ENCODE results near the gene MX1. TPM values are rescaled to one million over a fixed set of nuclear protein-coding genes. Genes with fewer than 3 reads are reported as not detected.

MX1 gene
- total RNA-seq, 1 experiment from 2014 or later: 1.2 TPM

DNA sequence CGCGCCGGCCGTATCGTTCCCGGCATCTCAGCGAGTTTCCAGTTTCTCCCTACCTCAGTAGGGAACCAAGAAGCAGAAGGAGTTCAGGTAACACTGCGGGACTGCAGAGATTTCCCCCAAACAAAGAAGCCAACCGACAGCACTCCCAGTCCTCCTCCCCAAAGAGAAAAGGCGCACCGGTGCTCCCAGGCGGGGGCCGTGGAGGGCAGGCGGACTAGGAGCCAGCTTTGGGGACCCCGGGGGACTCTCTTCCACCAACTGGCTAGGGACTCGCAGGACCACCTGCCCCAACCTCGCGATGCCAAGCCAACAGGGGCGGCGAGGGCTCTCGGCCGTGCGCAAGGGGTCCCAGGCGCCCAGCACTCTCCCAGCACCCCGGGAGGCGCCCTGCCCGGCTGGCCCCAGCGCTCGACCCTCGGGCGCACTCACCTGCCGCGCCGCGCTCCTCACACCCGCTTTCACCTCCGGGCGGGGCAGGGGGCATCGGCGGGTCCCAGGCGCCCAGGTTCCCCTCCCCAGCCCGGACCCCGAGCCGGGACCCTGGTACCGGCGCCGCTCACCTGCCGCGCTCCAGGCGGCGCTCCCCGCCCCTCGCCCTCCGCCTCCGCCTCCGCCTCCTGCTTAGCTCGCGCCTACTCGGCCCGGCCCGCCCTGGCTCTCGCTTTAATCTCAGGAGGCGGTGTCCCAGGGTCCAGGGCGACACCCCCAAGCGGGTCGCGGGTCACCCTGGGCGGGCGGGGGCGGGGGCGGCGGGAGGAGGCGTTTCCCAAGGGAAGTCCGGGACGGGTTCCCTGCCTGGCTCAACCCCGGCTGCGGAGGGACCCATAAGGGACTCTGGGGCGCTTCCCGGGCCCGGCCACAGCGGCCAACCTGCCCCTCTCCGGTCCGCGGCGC lies 81.7 kb downstream of the MX1 start, which contains the start of gene TMPRSS2:
TMPRSS2 (minus strand) TSS at position 638 of the 894 bp plus-strand sequence. CDS start 10,025 bp downstream, outside the sequence.
- H3K9me3 ChIP-seq (ENCODE audit: low read depth, low read length, poor library complexity, severe bottlenecking): no peaks in the 10 kb centered on the region
- BruUV-seq (replicated peaks): no TSS peak
- H3K4me1 ChIP-seq (ENCODE audit: insufficient read depth, low read length, poor library complexity, severe bottlenecking): no peaks in the 10 kb centered on the region
- no peaks in the 10 kb centered on the region for H3K36me3 ChIP-seq (ENCODE audit: insufficient read depth, low read length, poor library complexity, severe bottlenecking)
- ChIA-PET CTCF (interaction anchor here (0.6 kb wide), 2 partner anchors 200 to 497 kb away, joined by 3 to 6 read pairs; no protein-coding TSS in a partner anchor), POLR2A (ENCODE audit: low non-redundant PET) (no interaction called here)
- intact Hi-C loops (cut with micrococcal nuclease; ENCODE audit: unreplicated experiment): no loop called here
- TF ChIP-seq EZH2 (IDR thresholded peaks at IDR 0.05; ENCODE audit: borderline replicate concordance, low read depth, low read length, poor library complexity, severe bottlenecking): peak; percentile 53
- TF ChIP-seq CTCF (conservative IDR thresholded peaks at IDR 0.05; ENCODE audit: low read depth, low read length): no peak
- no peak for DNase-seq (ENCODE audit: low spot score)
- no peak within 1 kb of the TSS for H3K27ac ChIP-seq (ENCODE audit: low read depth, low read length, poor library complexity, severe bottlenecking)
- no peak within 1 kb of the TSS for H3K4me3 ChIP-seq (ENCODE audit: low read depth, low read length, poor library complexity, severe bottlenecking)
- peaks cover 51% of the 10 kb centered on the region for H3K27me3 ChIP-seq (replicated peaks; ENCODE audit: insufficient read depth, low read depth, low read length, poor library complexity)

GRCh38 chr21:41508415-41509144 lies 82.5 kb downstream of the MX1 start:
- no TSS peak for BruUV-seq (replicated peaks)
- TF ChIP-seq CTCF (conservative IDR thresholded peaks at IDR 0.05; ENCODE audit: low read depth, low read length): no peak
- no peak for TF ChIP-seq EZH2 (IDR thresholded peaks at IDR 0.05; ENCODE audit: borderline replicate concordance, low read depth, low read length, poor library complexity, severe bottlenecking)
- Histone ChIP-seq H3K4me1 (ENCODE audit: insufficient read depth, low read length, poor library complexity, severe bottlenecking) (no peaks in the 10 kb centered on the region), H3K4me3 (ENCODE audit: low read depth, low read length, poor library complexity, severe bottlenecking) (no peak overlapping the region), H3K27ac (ENCODE audit: low read depth, low read length, poor library complexity, severe bottlenecking) (no peak overlapping the region), H3K9me3 (ENCODE audit: low read depth, low read length, poor library complexity, severe bottlenecking) (no peaks in the 10 kb centered on the region), H3K27me3 (replicated peaks; ENCODE audit: insufficient read depth, low read depth, low read length, poor library complexity) (peaks cover 51% of the 10 kb centered on the region), H3K36me3 (ENCODE audit: insufficient read depth, low read length, poor library complexity, severe bottlenecking) (no peaks in the 10 kb centered on the region)
- POLR2A ChIA-PET (ENCODE audit: low non-redundant PET): no interaction called here
- no peak for DNase-seq (ENCODE audit: low spot score)
- intact Hi-C loops (cut with micrococcal nuclease; ENCODE audit: unreplicated experiment): no loop called here
- CTCF ChIA-PET: interaction anchor here (0.6 kb wide), 2 partner anchors 201 to 497 kb away, joined by 3 to 6 read pairs; no protein-coding TSS in a partner anchor

Other genes starting within 250 kb of the MX1 start
- not detected in 2 replicates for gene FAM3B, start 109.4 kb upstream of the MX1 start, total RNA-seq (2021)
- gene MX2, start 64.2 kb upstream of the MX1 start, total RNA-seq (2021): not detected in 2 replicates
- gene TMPRSS2, start 81.9 kb downstream of the MX1 start, total RNA-seq (2021): not detected in 2 replicates